MM.1S (cell line): ENCODE measurements around the gene PEAR1.

Source experiments
- DNase-seq: peaks from one replicate; pipeline ENCODE4 v3.0.0-alpha.2; 2015
- H2AFZ ChIP-seq: fragments of 300-600 bp; sonication (generic); 2 replicates; pipeline ENCODE4 v1.6.0; 2016; ENCODE audit warnings: antibody characterized with exemption, low read length
- H3F3A ChIP-seq: fragments of 300-600 bp; sonication (generic); 2 replicates; pipeline ENCODE4 v1.6.1; 2016; ENCODE audit warnings: mild to moderate bottlenecking, antibody characterized with exemption, low read length, moderate library complexity, mixed read lengths; ENCODE audit not compliant: insufficient read depth
- H3K27ac ChIP-seq: fragments of 300-600 bp; sonication (generic); 2 replicates; pipeline ENCODE4 v1.5.1; 2016; ENCODE audit warnings: mild to moderate bottlenecking, low read length
- H3K27me3 ChIP-seq: fragments of 300-600 bp; sonication (generic); replicated peaks from 2 replicates; pipeline ENCODE4 v1.6.0; 2016; ENCODE audit warnings: low read length; ENCODE audit not compliant: insufficient read depth
- H3K36me3 ChIP-seq: fragments of 300-600 bp; sonication (generic); replicated peaks from 2 replicates; pipeline ENCODE4 v1.6.1; 2016; ENCODE audit warnings: mild to moderate bottlenecking, low read length, mixed read lengths; ENCODE audit not compliant: insufficient read depth
- H3K4me1 ChIP-seq: fragments of 300-600 bp; sonication (generic); 2 replicates; pipeline ENCODE4 v1.6.1; 2016; ENCODE audit warnings: low read length, mixed read lengths
- H3K4me2 ChIP-seq: fragments of 300-600 bp; sonication (generic); 2 replicates; pipeline ENCODE4 v1.6.0; 2016; ENCODE audit warnings: low read depth, low read length
- H3K4me3 ChIP-seq: fragments of 300-600 bp; sonication (generic); 2 replicates; pipeline ENCODE4 v1.5.1; 2016; ENCODE audit warnings: low read length, mixed read lengths
- H3K79me2 ChIP-seq: fragments of 300-600 bp; sonication (generic); 2 replicates; pipeline ENCODE4 v1.6.1; 2016; ENCODE audit warnings: mixed run types, low read length, mixed read lengths
- H3K9ac ChIP-seq: fragments of 300-600 bp; sonication (generic); 2 replicates; pipeline ENCODE4 v1.6.1; 2016; ENCODE audit warnings: low read length, mixed read lengths
- H3K9me2 ChIP-seq: fragments of 300-600 bp; sonication (generic); replicated peaks from 2 replicates; pipeline ENCODE4 v1.6.1; 2016; ENCODE audit warnings: mild to moderate bottlenecking, low read length, mixed read lengths; ENCODE audit not compliant: insufficient read depth
- H3K9me3 ChIP-seq: fragments of 300-600 bp; sonication (generic); replicated peaks from 2 replicates; pipeline ENCODE4 v1.6.1; 2016; ENCODE audit warnings: mild to moderate bottlenecking, low read length, mixed read lengths; ENCODE audit not compliant: insufficient read depth
- H4K20me1 ChIP-seq: fragments of 300-600 bp; sonication (generic); 2 replicates; pipeline ENCODE4 v1.6.1; 2016; ENCODE audit warnings: mild to moderate bottlenecking, low read length, moderate library complexity, mixed read lengths; ENCODE audit not compliant: insufficient read depth
- CTCF ChIP-seq: fragments of 300-600 bp; sonication (generic); IDR thresholded peaks from 2 replicates; pipeline ENCODE4 v1.5.1; 2016; ENCODE audit warnings: antibody characterized with exemption, low read length, mixed read lengths
- EZH2 ChIP-seq: fragments of 300-600 bp; sonication (generic); optimal IDR thresholded peaks from 2 replicates; pipeline ENCODE3; 2017; ENCODE audit warnings: low read depth, mild to moderate bottlenecking, antibody characterized with exemption, low read length, mixed read lengths
- EZH2phosphoT487 ChIP-seq: fragments of 300-600 bp; sonication (generic); IDR thresholded peaks from 2 replicates; pipeline ENCODE4 v1.6.1; 2018; ENCODE audit warnings: antibody characterized with exemption, low read length

The PEAR1 gene

GRCh38 chr1:156943756-156944155 lies 50.2 kb downstream of the PEAR1 start:
- Histone ChIP-seq H3K27me3 (no peaks in the 10 kb centered on the region), H3K4me3 (no peak overlapping the region), H3K4me1 (no peaks in the 10 kb centered on the region), H3K4me2 (no peak overlapping the region), H3F3A (no peaks in the 10 kb centered on the region), H3K79me2 (no peaks in the 10 kb centered on the region), H3K9ac (no peak overlapping the region), H3K9me2 (no peaks in the 10 kb centered on the region), H2AFZ (no peak overlapping the region), H4K20me1 (no peaks in the 10 kb centered on the region), H3K9me3 (no peaks in the 10 kb centered on the region), H3K36me3 (no peaks in the 10 kb centered on the region), H3K27ac (no peak overlapping the region)
- no peak for DNase-seq
- TF ChIP-seq EZH2phosphoT487: no peak
- TF ChIP-seq EZH2: no peak
- no peak for TF ChIP-seq CTCF

DNA sequence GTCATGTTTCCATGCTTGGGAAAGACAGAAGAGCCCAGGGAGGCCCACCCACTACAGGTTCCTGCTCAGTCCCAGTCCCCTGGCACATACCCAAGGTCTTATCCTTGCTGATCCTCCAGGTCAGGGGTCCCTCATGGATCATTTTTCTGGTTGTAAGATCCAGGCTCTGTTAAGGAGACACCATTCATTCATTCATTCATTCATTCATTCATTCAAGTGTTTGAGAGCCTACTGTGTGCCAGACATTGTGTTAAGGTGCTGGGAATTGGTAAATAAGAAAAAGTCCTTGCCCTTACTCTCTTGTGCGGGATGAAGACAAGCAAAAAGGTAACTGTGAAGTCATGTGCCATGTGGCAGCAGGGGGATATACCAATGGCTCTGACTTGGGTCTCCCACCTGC lies 50.8 kb downstream of the PEAR1 start:
- Histone ChIP-seq H3K27ac (no peak overlapping the region), H3K4me1 (no peaks in the 10 kb centered on the region), H2AFZ (no peak overlapping the region), H3F3A (no peaks in the 10 kb centered on the region), H3K9me3 (no peaks in the 10 kb centered on the region), H3K4me2 (no peak overlapping the region), H3K9ac (no peak overlapping the region), H3K9me2 (no peaks in the 10 kb centered on the region), H3K27me3 (no peaks in the 10 kb centered on the region), H3K79me2 (no peaks in the 10 kb centered on the region), H3K4me3 (no peak overlapping the region), H3K36me3 (no peaks in the 10 kb centered on the region), H4K20me1 (no peaks in the 10 kb centered on the region)
- no peak for TF ChIP-seq CTCF
- TF ChIP-seq EZH2phosphoT487: no peak
- TF ChIP-seq EZH2: no peak
- DNase-seq: no peak

DNA sequence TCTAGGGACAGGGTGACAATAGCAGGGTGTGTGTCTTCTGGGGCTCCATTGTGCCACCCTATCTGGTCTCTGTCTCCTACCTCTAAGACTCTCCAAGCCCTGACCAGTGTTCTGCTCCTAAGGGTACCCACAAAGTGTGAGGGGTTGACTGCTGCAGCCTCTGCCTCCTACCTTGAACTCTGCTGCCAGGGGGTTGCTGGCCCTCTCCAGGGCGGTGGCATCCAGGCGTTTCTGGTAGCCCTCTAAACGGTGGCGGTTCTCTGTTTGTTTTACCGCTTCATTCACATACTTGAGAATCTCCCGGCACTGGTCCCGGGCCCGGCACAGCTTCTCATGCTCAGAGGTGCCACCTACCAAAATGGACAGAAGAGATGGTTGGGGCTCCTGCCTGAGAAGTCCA lies 51.3 kb downstream of the PEAR1 start:
- Histone ChIP-seq H3K36me3 (no peaks in the 10 kb centered on the region), H4K20me1 (no peaks in the 10 kb centered on the region), H3K9me3 (no peaks in the 10 kb centered on the region), H3F3A (no peaks in the 10 kb centered on the region), H3K9me2 (no peaks in the 10 kb centered on the region), H3K4me3 (no peak overlapping the region), H2AFZ (no peak overlapping the region), H3K27me3 (no peaks in the 10 kb centered on the region), H3K4me2 (no peak overlapping the region), H3K9ac (no peak overlapping the region), H3K79me2 (no peaks in the 10 kb centered on the region), H3K27ac (no peak overlapping the region), H3K4me1 (no peaks in the 10 kb centered on the region)
- no peak for TF ChIP-seq EZH2phosphoT487
- TF ChIP-seq CTCF: no peak
- TF ChIP-seq EZH2: no peak
- DNase-seq: no peak
